Measurements from ENCODE around the gene CDK15. TPM values are rescaled to one million over a fixed set of nuclear protein-coding genes. Genes with fewer than 3 reads are reported as not detected.

Gene CDK15
- total RNA-seq, 1 experiment from 2014 or later, result 4.8 TPM

DNA sequence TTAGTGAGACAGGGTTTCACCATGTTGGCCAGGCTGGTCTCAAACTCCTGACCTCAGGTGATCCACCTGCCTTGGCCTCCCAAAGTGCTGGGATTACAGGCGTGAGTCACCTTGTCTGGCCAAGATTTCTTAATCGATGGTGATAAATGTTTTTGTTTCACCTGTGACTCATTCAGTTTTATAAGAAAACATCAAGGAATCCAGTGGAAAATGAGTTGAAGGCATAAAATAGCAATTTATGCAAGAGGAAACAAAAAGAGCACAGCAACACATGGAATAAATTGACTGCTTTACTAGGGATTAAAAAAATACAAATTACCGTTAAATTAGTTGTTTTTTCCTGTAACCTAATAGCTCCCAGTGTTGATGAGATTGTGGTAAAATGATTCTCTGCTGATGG is 80.2 kb downstream of the CDK15 start:
- Histone ChIP-seq H3K4me1 (ENCODE audit: control insufficient read depth, insufficient read depth, low read length) (peaks cover 34% of the 10 kb centered on the region), H3K36me3 (ENCODE audit: control insufficient read depth, insufficient read depth, low read length) (no peaks in the 10 kb centered on the region), H3K27ac (ENCODE audit: low read length) (no peak overlapping the region), H3K9me3 (ENCODE audit: control insufficient read depth, insufficient read depth, low read depth, low read length) (no peaks in the 10 kb centered on the region), H3K4me3 (ENCODE audit: low read depth in 2 of 2, low read length in 2 of 2) (no peak overlapping the region), H3K27me3 (ENCODE audit: control insufficient read depth, insufficient read depth, low read length) (no peaks in the 10 kb centered on the region)
- ChIA-PET POLR2A (no interaction called here), CTCF (no interaction called here)
- no TSS peak for BruUV-seq (replicated peaks)
- in situ Hi-C loops (cut with HindIII; ENCODE audit: low pct_unique_long_range_greater_than_20kb, low sequenced_read_pairs) (no loop called here), intact Hi-C loops (cut with micrococcal nuclease; ENCODE audit: unreplicated experiment) (no loop called here)
- no peak for ATAC-seq
- no peak for DNase-seq (ENCODE audit: low read depth, low spot score)
- TF ChIP-seq POLR2AphosphoS5 (IDR thresholded peaks at IDR 0.05; ENCODE audit: low read depth, low read length) (no peak), REST (IDR thresholded peaks at IDR 0.05; ENCODE audit: insufficient read depth in 1 of 2, low read depth in 2 of 2, low read length in 1 of 2) (no peak), TCF7L2 (IDR thresholded peaks at IDR 0.05; ENCODE audit: low read depth, low read length) (no peak), SIN3A (IDR thresholded peaks at IDR 0.05; ENCODE audit: borderline replicate concordance, insufficient read depth, low read depth, low read length) (no peak), CTCF (IDR thresholded peaks at IDR 0.05) (no peak)

DNA sequence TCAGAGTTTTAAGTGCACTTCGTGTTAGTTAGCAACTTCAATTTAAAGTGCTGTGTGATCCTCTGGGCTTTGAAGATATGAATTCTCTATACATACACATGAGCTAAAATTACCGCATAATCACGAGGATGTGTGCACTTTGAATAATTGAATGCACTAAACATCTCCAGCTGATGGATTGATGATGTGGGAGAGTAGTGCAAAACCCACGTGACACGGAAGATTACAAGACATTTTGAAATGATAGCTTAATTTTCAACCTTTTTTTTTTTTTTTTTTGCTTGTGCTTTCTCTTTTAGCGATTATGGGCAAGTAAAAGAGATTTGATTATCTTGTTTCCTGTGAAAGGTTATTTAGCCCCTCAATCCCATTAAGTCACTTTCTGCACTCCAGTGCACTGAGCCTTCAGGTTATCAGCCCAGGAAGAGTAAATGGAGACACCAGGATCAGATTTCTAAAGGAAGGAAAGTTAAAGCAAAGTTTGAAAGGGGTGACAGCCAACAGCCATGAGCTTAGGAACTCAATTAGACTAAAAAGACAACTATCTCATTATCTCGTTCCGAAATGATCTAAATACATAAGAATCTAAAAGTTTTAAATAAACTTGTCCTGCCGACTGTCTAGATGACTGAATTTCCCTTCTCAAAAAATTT is 81.6 kb downstream of the CDK15 start:
- TF ChIP-seq CTCF (IDR thresholded peaks at IDR 0.05) (no peak), REST (IDR thresholded peaks at IDR 0.05; ENCODE audit: insufficient read depth in 1 of 2, low read depth in 2 of 2, low read length in 1 of 2) (no peak), SIN3A (IDR thresholded peaks at IDR 0.05; ENCODE audit: borderline replicate concordance, insufficient read depth, low read depth, low read length) (no peak), POLR2AphosphoS5 (IDR thresholded peaks at IDR 0.05; ENCODE audit: low read depth, low read length) (no peak), TCF7L2 (IDR thresholded peaks at IDR 0.05; ENCODE audit: low read depth, low read length) (no peak)
- Histone ChIP-seq H3K9me3 (ENCODE audit: control insufficient read depth, insufficient read depth, low read depth, low read length) (no peaks in the 10 kb centered on the region), H3K36me3 (ENCODE audit: control insufficient read depth, insufficient read depth, low read length) (no peaks in the 10 kb centered on the region), H3K27ac (ENCODE audit: low read length) (peak overlapping the region; percentile 6; the same call in 1 of the 2 replicates), H3K4me1 (ENCODE audit: control insufficient read depth, insufficient read depth, low read length) (peaks cover 21% of the 10 kb centered on the region), H3K27me3 (ENCODE audit: control insufficient read depth, insufficient read depth, low read length) (no peaks in the 10 kb centered on the region), H3K4me3 (ENCODE audit: low read depth in 2 of 2, low read length in 2 of 2) (peak overlapping the region in 1 of 2 experiments; percentile 26; a peak in 2 of 4 replicates)
- ATAC-seq (no peak), DNase-seq (ENCODE audit: low read depth, low spot score) (no peak)
- POLR2A ChIA-PET, result interaction anchor here (0.6 to 1.0 kb wide), 5 partner anchors 21 to 546 kb away, joined by 5 to 13 read pairs (median 8); no protein-coding TSS in a partner anchor
- in situ Hi-C loops (cut with HindIII; ENCODE audit: low pct_unique_long_range_greater_than_20kb, low sequenced_read_pairs) (no loop called here), intact Hi-C loops (cut with micrococcal nuclease; ENCODE audit: unreplicated experiment) (no loop called here)
- CTCF ChIA-PET, result no interaction called here
- no TSS peak for BruUV-seq (replicated peaks)

Data from Panc1 (cell line).